CD4-positive, alpha-beta T cell (primary cell): ENCODE data around the gene KIAA1217. TPM values are rescaled to one million over a fixed set of nuclear protein-coding genes. Genes with fewer than 3 reads are reported as not detected.

Experiments used
- ATAC-seq: fragments of 200-7000 bp; cut with Tn5 transposase; one replicate; pipeline ENCODE4 v1.10.0; 2022; ENCODE audit warnings: mild to moderate bottlenecking; ENCODE audit not compliant: poor library complexity
- CTCF ChIA-PET: fragments of 350-600 bp; sonication (Branson Sonifier 250); formaldehyde crosslinking; loops from one replicate; lab custom pipeline; 2021; ENCODE audit warnings: antibody characterized with exemption, inconsistent platforms; lab: Charles Lee
- POLR2A ChIA-PET: fragments of 350-600 bp; sonication (Branson Sonifier 250); formaldehyde crosslinking; loops from one replicate; lab custom pipeline; 2021; ENCODE audit warnings: antibody characterized with exemption, inconsistent platforms; lab: Charles Lee
- DNase-seq, 14 experiments: peaks; one replicate each; pipeline ENCODE4 v3.0.0-alpha.2; 2013 to 2020; ENCODE audit warnings: mixed read lengths in 2 of 14
- H3K27ac ChIP-seq, 2 donors: one replicate each; pipeline versions ENCODE4 v1.5.1 to v1.7.0; 2013; ENCODE audit warnings: low read length in 2 of 2, low read depth in 1 of 2, mild to moderate bottlenecking in 1 of 2
- H3K27me3 ChIP-seq, 2 experiments: 1 replicate in 1 of 2; 2 replicates in 1 of 2; pipeline versions ENCODE4 v1.6.1 to v1.7.0; 2013; ENCODE audit warnings: low read length in 2 of 2, control low read depth in 1 of 2, mild to moderate bottlenecking in 1 of 2, moderate library complexity in 1 of 2; ENCODE audit not compliant: insufficient read depth in 2 of 2, control insufficient read depth in 1 of 2
- H3K36me3 ChIP-seq: one replicate; pipeline ENCODE4 v1.6.1; 2013; ENCODE audit warnings: low read length, control low read depth; ENCODE audit not compliant: insufficient read depth
- H3K4me1 ChIP-seq: one replicate; pipeline ENCODE4 v1.6.1; 2013; ENCODE audit warnings: low read length, control low read depth; ENCODE audit not compliant: insufficient read depth
- H3K4me3 ChIP-seq: one replicate; pipeline ENCODE4 v1.5.1; 2013; ENCODE audit warnings: mild to moderate bottlenecking, low read length, moderate library complexity
- H3K9me3 ChIP-seq, 2 experiments: 1 replicate in 1 of 2; 2 replicates in 1 of 2; pipeline versions ENCODE4 v1.6.1 to v1.7.0; 2013; ENCODE audit warnings: low read length in 2 of 2, mild to moderate bottlenecking in 2 of 2, control low read depth in 1 of 2, moderate library complexity in 1 of 2; ENCODE audit not compliant: control insufficient read depth in 1 of 2, insufficient read depth in 1 of 2
- H3K27ac Mint-ChIP-seq: one replicate; pipeline ENCODE4 v1.8.0; 2020; ENCODE audit warnings: mixed read lengths
- H3K27me3 Mint-ChIP-seq: one replicate; pipeline ENCODE4 v1.8.0; 2021; ENCODE audit warnings: mixed read lengths
- H3K36me3 Mint-ChIP-seq: one replicate; pipeline ENCODE4 v1.8.0; 2021; ENCODE audit warnings: low read depth, mixed read lengths
- H3K4me1 Mint-ChIP-seq: one replicate; pipeline ENCODE4 v1.8.0; 2021; ENCODE audit warnings: low read depth, mixed read lengths
- H3K4me3 Mint-ChIP-seq: one replicate; pipeline ENCODE4 v1.8.0; 2020; ENCODE audit warnings: mild to moderate bottlenecking, mixed read lengths
- H3K9me3 Mint-ChIP-seq: one replicate; pipeline ENCODE4 v1.8.0; 2020; ENCODE audit warnings: mixed read lengths
- intact Hi-C, 2 experiments: fragments of 100-400 bp; cut with DNase I in 1 of 2; cut with micrococcal nuclease in 1 of 2; formaldehyde crosslinking; loops; one replicate each; pipeline versions ENCODE4 v1.15.1 to v1.9.0; 2023 to 2025; cut with DNase I, micrococcal nuclease
- total RNA-seq, 174 experiments: library from RNA in 2 of 174; stranded (reverse) in 2 of 174; gene quantifications; one replicate each; pipeline ENCODE4 v1.2.3 and lab custom pipeline; 2021 to 2026
- TF ChIP-seq, protein P1 (sequence below): fragments of 200-600 bp; IDR thresholded peaks from one replicate; pipeline ENCODE4 v1.8.0; 2022; ENCODE audit warnings: antibody characterized with exemption, mild to moderate bottlenecking

Gene KIAA1217
- total RNA-seq, 2 experiments from 2014 or later: not detected

DNA sequence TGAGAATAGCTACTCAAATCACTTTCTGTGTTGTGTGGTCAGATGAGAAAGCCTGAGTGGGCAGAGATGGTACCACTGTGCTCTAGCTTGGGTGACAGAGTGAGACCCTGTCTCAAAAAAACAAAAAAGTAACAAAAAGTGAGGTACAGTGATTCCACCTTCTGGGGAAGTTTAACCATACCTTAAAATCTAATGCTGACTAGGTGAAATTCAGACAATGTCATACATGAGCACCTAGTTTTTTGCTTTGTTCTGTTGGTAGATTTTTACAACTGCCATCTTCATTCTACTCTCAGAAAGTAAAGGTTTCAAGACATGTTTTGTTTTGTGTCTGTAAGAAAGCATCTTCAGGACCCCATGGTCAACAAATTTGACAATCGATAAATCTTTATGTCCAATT, 370.5 kb downstream of the KIAA1217 start:
- Mint-ChIP-seq H3K9me3 (no peaks in the 10 kb centered on the region), H3K36me3 (peaks cover 10% of the 10 kb centered on the region), H3K27ac (no peak overlapping the region), H3K4me1 (no peaks in the 10 kb centered on the region), H3K4me3 (no peak overlapping the region), H3K27me3 (peaks cover 2% of the 10 kb centered on the region)
- ChIA-PET CTCF (interaction anchor here (0.6 kb wide), 1 partner anchor 210 kb away, joined by 3 read pairs; no protein-coding TSS in a partner anchor), POLR2A (no interaction called here)
- DNase-seq (no peak), ATAC-seq (no peak)
- no peaks in the 10 kb centered on the region for H3K36me3 ChIP-seq
- no peak overlapping the region for H3K4me3 ChIP-seq
- no peaks in the 10 kb centered on the region for H3K9me3 ChIP-seq
- TF ChIP-seq, protein P1, sequence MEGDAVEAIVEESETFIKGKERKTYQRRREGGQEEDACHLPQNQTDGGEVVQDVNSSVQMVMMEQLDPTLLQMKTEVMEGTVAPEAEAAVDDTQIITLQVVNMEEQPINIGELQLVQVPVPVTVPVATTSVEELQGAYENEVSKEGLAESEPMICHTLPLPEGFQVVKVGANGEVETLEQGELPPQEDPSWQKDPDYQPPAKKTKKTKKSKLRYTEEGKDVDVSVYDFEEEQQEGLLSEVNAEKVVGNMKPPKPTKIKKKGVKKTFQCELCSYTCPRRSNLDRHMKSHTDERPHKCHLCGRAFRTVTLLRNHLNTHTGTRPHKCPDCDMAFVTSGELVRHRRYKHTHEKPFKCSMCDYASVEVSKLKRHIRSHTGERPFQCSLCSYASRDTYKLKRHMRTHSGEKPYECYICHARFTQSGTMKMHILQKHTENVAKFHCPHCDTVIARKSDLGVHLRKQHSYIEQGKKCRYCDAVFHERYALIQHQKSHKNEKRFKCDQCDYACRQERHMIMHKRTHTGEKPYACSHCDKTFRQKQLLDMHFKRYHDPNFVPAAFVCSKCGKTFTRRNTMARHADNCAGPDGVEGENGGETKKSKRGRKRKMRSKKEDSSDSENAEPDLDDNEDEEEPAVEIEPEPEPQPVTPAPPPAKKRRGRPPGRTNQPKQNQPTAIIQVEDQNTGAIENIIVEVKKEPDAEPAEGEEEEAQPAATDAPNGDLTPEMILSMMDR: no peak
- no peak overlapping the region for H3K27ac ChIP-seq
- no peaks in the 10 kb centered on the region for H3K4me1 ChIP-seq
- H3K27me3 ChIP-seq: no peaks in the 10 kb centered on the region
- intact Hi-C loops: no loop called here

DNA sequence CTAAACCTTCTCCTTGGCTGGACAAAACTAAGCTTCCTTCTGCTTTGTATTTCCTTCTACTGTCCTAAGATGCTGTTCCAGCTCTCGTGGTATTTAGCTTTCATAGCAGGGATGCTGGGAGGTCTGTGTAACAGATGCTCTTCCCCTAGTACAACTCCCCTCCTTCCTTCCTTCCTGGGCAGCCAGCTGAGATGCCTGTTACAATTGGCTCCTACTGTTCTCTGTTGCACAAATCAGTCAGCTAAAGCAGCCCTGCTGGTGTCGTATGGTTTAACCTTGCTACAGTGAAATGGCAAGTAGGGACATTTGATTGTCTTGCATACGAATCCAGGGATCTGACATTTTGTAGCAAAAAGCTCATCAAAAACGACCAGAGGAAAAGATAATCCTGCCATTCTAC, 371.0 kb downstream of the KIAA1217 start:
- H3K4me1 Mint-ChIP-seq: no peaks in the 10 kb centered on the region
- Histone ChIP-seq H3K36me3 (no peaks in the 10 kb centered on the region), H3K27me3 (no peaks in the 10 kb centered on the region), H3K4me1 (no peaks in the 10 kb centered on the region), H3K27ac (no peak overlapping the region), H3K4me3 (no peak overlapping the region), H3K9me3 (no peaks in the 10 kb centered on the region)
- TF ChIP-seq, protein P1: no peak
- no peaks in the 10 kb centered on the region for H3K27me3 Mint-ChIP-seq
- peaks cover 13% of the 10 kb centered on the region for H3K36me3 Mint-ChIP-seq
- no peaks in the 10 kb centered on the region for H3K9me3 Mint-ChIP-seq
- H3K4me3 Mint-ChIP-seq: no peak overlapping the region
- intact Hi-C loops: no loop called here
- ChIA-PET POLR2A (no interaction called here), CTCF (interaction anchor here (0.6 kb wide), 1 partner anchor 210 kb away, joined by 3 read pairs; no protein-coding TSS in a partner anchor)
- ATAC-seq (no peak), DNase-seq (no peak)
- no peak overlapping the region for H3K27ac Mint-ChIP-seq

DNA sequence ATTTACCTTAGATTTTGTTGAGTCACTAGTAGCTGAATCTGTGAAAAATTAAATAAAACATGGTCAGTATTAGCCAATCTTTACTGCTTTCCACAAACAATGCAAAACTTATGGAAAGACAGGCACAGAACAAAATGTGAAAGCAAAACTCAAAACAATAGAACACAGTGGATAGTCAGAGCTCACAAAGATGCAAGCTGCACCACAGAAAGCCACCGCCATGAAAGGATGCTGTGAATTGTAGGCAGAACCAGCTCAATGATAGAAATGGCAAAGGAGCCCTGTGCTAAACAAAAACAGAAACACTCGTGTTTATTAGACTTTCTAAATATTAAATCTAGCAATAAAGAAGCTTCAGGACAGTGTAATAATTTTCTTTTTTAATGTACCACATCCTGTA, 380.3 kb downstream of the KIAA1217 start:
- Mint-ChIP-seq H3K27me3 (no peaks in the 10 kb centered on the region), H3K4me3 (no peak overlapping the region), H3K9me3 (no peaks in the 10 kb centered on the region), H3K4me1 (no peaks in the 10 kb centered on the region), H3K36me3 (peaks cover 89% of the 10 kb centered on the region), H3K27ac (no peak overlapping the region)
- H3K4me3 ChIP-seq: no peak overlapping the region
- ChIA-PET POLR2A (interaction anchor here (0.6 to 1.6 kb wide), 2 partner anchors 15 to 492 kb away, joined by 3 read pairs; no protein-coding TSS in a partner anchor), CTCF (no interaction called here)
- no peak for ATAC-seq
- TF ChIP-seq, protein P1: no peak
- no peaks in the 10 kb centered on the region for H3K27me3 ChIP-seq
- peaks cover 5% of the 10 kb centered on the region for H3K36me3 ChIP-seq
- intact Hi-C loops: no loop called here
- H3K27ac ChIP-seq: no peak overlapping the region
- no peaks in the 10 kb centered on the region for H3K4me1 ChIP-seq
- no peak for DNase-seq
- H3K9me3 ChIP-seq: no peaks in the 10 kb centered on the region
